OCI-LY7 (cell line): ENCODE measurements around the gene RAE1. TPM values are rescaled to one million over a fixed set of nuclear protein-coding genes. Genes with fewer than 3 reads are reported as not detected.
A peak's percentile ranks its signal among the peaks of the same experiment; 100 is the strongest.

Experiments used
- BruUV-seq: library from RNA; stranded (reverse); fragments of 400-500 nt; replicated peaks from 2 replicates; lab custom pipeline; 2021; lab: Mats Ljungman, UMichigan
- CTCF ChIA-PET: fragments of 300-600 bp; sonication (Branson Sonifier 250); formaldehyde crosslinking; loops from one replicate; lab custom pipeline; 2022; ENCODE audit warnings: antibody characterized with exemption; ENCODE audit not compliant: unreplicated experiment; lab: Charles Lee
- POLR2A ChIA-PET: fragments of 300-600 bp; sonication (Branson Sonifier 250); formaldehyde crosslinking; loops from one replicate; lab custom pipeline; 2022; ENCODE audit warnings: antibody characterized with exemption; lab: Charles Lee
- DNase-seq: peaks from one replicate; pipeline ENCODE4 v3.0.0-alpha.2; 2015; ENCODE audit warnings: low spot score
- H2AFZ ChIP-seq: fragments of 200-600 bp; sonication (generic), shearing (Covaris generic); 2 replicates; pipeline ENCODE4 v1.6.1; 2014; ENCODE audit warnings: mild to moderate bottlenecking, antibody characterized with exemption, low read length, moderate library complexity
- H3K27ac ChIP-seq: fragments of 200-600 bp; sonication (generic); 2 replicates; pipeline ENCODE4 v1.5.1; 2014; ENCODE audit warnings: mixed run types, low read depth, mild to moderate bottlenecking, moderate library complexity, low read length, inconsistent platforms; ENCODE audit not compliant: poor library complexity, severe bottlenecking
- H3K36me3 ChIP-seq: fragments of 200-600 bp; sonication (generic); 2 replicates; pipeline ENCODE4 v1.6.1; 2014; ENCODE audit warnings: mild to moderate bottlenecking, antibody characterized with exemption, low read length, moderate library complexity, mixed read lengths; ENCODE audit not compliant: insufficient read depth
- H3K4me1 ChIP-seq: fragments of 200-600 bp; sonication (generic); 2 replicates; pipeline ENCODE4 v1.5.1; 2014; ENCODE audit warnings: mild to moderate bottlenecking, low read length; ENCODE audit not compliant: insufficient read depth, poor library complexity, severe bottlenecking
- H3K4me2 ChIP-seq: fragments of 200-600 bp; sonication (generic); 2 replicates; pipeline ENCODE4 v1.6.1; 2014; ENCODE audit warnings: mild to moderate bottlenecking, low read length
- H3K4me3 ChIP-seq: fragments of 200-600 bp; sonication (generic); 2 replicates; pipeline ENCODE4 v1.5.1; 2014; ENCODE audit warnings: mild to moderate bottlenecking, low read depth, low read length; ENCODE audit not compliant: poor library complexity, severe bottlenecking
- H3K79me2 ChIP-seq: fragments of 200-600 bp; sonication (generic); 2 replicates; pipeline ENCODE4 v1.6.1; 2016; ENCODE audit warnings: low read depth, mild to moderate bottlenecking, low read length, moderate library complexity, mixed read lengths; ENCODE audit not compliant: insufficient read depth
- H3K9me2 ChIP-seq: fragments of 200-600 bp; sonication (generic); 2 replicates; pipeline ENCODE4 v1.6.1; 2016; ENCODE audit warnings: mild to moderate bottlenecking, low read length, mixed read lengths; ENCODE audit not compliant: insufficient read depth
- H3K9me3 ChIP-seq: fragments of 200-600 bp; sonication (generic); 2 replicates; pipeline ENCODE4 v1.6.1; 2014; ENCODE audit warnings: mild to moderate bottlenecking, mixed run types, low read length, mixed read lengths
- H4K20me1 ChIP-seq: fragments of 200-600 bp; sonication (generic); 2 replicates; pipeline ENCODE4 v1.6.1; 2014; ENCODE audit warnings: mild to moderate bottlenecking, antibody characterized with exemption, low read length, moderate library complexity, mixed read lengths; ENCODE audit not compliant: insufficient read depth
- CTCF ChIP-seq: fragments of 200-600 bp; sonication (generic); conservative IDR thresholded peaks from 2 replicates; pipeline ENCODE4 v1.5.1; 2014; ENCODE audit warnings: mild to moderate bottlenecking, antibody characterized with exemption, low read length, moderate library complexity, mixed read lengths
- EZH2phosphoT487 ChIP-seq: fragments of 200-600 bp; sonication (generic); IDR thresholded peaks from 2 replicates; pipeline ENCODE4 v1.6.1; 2018; ENCODE audit warnings: low read depth, borderline replicate concordance, mild to moderate bottlenecking, mixed run types, antibody characterized with exemption, low read length, moderate library complexity, mixed read lengths
- intact Hi-C: fragments of 100-400 bp; cut with micrococcal nuclease; formaldehyde crosslinking; loops from one replicate; pipeline ENCODE4 v1.10.0; 2022; ENCODE audit not compliant: unreplicated experiment
- total RNA-seq, 2 experiments: library from RNA; depleted of rRNA in 1 of 2; stranded (reverse); fragments of >200 nt in 1 of 2; shearing (Covaris generic) in 1 of 2; gene quantifications; 2 replicates each; pipeline ENCODE4 v1.2.3, GENCODE V29; 2014 to 2022

The RAE1 gene
- total RNA-seq, 2 experiments from 2014 or later, result 55.0 to 57.4 TPM

GRCh38 chr20:57408536-57409233 lies 57.6 kb downstream of the RAE1 start:
- no peak for DNase-seq
- Histone ChIP-seq H3K4me3 (no peak overlapping the region), H3K36me3 (peaks cover 72% of the 10 kb centered on the region), H4K20me1 (no peaks in the 10 kb centered on the region; the same call in 1 of the 2 replicates), H2AFZ (no peak overlapping the region), H3K27ac (no peak overlapping the region), H3K4me2 (no peak overlapping the region), H3K9me2 (no peaks in the 10 kb centered on the region), H3K79me2 (peaks cover 9% of the 10 kb centered on the region; the same call in 1 of the 2 replicates), H3K9me3 (no peaks in the 10 kb centered on the region), H3K4me1 (no peaks in the 10 kb centered on the region)
- TSS peak; percentile 87 for BruUV-seq
- ChIA-PET POLR2A (interaction anchor here (0.6 kb wide), 2 partner anchors 63 to 898 kb away, joined by 3 read pairs; no protein-coding TSS in a partner anchor), CTCF (no interaction called here)
- intact Hi-C loops, result no loop called here
- TF ChIP-seq EZH2phosphoT487 (no peak), CTCF (no peak)

DNA sequence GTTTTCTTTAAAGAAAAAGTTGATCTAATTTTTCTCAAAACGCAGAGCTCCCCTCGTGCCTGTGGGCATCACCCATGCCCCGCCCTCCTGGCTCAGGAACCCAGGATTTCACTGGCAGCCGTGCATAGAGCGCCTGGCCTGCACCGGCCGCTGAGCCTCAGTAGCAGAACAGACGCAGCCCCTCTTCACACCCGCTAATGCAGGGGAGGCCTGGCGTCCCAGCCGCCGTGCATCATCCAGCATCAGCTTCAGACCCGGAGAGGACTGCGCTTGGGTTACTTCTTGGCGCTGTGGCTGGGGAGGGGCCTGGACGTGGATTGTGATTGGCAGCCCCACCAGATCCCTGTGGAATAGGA lies 58.2 kb downstream of the RAE1 start:
- Histone ChIP-seq H3K4me2 (no peak overlapping the region), H4K20me1 (no peaks in the 10 kb centered on the region; the same call in 1 of the 2 replicates), H3K9me3 (no peaks in the 10 kb centered on the region), H3K27ac (no peak overlapping the region), H3K79me2 (peaks cover 5% of the 10 kb centered on the region; the same call in 1 of the 2 replicates), H2AFZ (no peak overlapping the region), H3K4me3 (no peak overlapping the region), H3K4me1 (no peaks in the 10 kb centered on the region), H3K36me3 (peaks cover 66% of the 10 kb centered on the region), H3K9me2 (no peaks in the 10 kb centered on the region)
- no peak for DNase-seq
- ChIA-PET CTCF (no interaction called here), POLR2A (interaction anchor here (0.6 kb wide), 2 partner anchors 63 to 898 kb away, joined by 3 read pairs; no protein-coding TSS in a partner anchor)
- TF ChIP-seq EZH2phosphoT487, result no peak
- TF ChIP-seq CTCF, result no peak
- intact Hi-C loops, result no loop called here
- BruUV-seq, result no TSS peak
